ENCODE results near the gene OPA3.

- TF ChIP-seq, protein P1, sequence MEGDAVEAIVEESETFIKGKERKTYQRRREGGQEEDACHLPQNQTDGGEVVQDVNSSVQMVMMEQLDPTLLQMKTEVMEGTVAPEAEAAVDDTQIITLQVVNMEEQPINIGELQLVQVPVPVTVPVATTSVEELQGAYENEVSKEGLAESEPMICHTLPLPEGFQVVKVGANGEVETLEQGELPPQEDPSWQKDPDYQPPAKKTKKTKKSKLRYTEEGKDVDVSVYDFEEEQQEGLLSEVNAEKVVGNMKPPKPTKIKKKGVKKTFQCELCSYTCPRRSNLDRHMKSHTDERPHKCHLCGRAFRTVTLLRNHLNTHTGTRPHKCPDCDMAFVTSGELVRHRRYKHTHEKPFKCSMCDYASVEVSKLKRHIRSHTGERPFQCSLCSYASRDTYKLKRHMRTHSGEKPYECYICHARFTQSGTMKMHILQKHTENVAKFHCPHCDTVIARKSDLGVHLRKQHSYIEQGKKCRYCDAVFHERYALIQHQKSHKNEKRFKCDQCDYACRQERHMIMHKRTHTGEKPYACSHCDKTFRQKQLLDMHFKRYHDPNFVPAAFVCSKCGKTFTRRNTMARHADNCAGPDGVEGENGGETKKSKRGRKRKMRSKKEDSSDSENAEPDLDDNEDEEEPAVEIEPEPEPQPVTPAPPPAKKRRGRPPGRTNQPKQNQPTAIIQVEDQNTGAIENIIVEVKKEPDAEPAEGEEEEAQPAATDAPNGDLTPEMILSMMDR (IDR thresholded peaks at IDR 0.05 in 8 of 11, conservative IDR thresholded peaks at IDR 0.05 in 3 of 11): no peak
- no peak for TF ChIP-seq POLR2AphosphoS5 (IDR thresholded peaks at IDR 0.05)
- no peak for TF ChIP-seq POLR2A (IDR thresholded peaks at IDR 0.05)
Observed at GRCh38 chr19:45591638-45592005, 7.0 kb upstream of the OPA3 start.

Data from spleen (tissue), 7 donors.